Measurements from ENCODE around the gene R3HCC1L.

The R3HCC1L gene

GRCh38 chr10:98262571-98262970, 128.1 kb downstream of the R3HCC1L start:
- H3K9ac ChIP-seq (ENCODE audit: low read depth, low read length) = no peak overlapping the region
- no peaks in the 10 kb centered on the region for H3K36me3 ChIP-seq (ENCODE audit: insufficient read depth, low read length)
- H3K4me2 ChIP-seq (ENCODE audit: low read length) = no peak overlapping the region
- peaks cover 22% of the 10 kb centered on the region for H3K4me1 ChIP-seq (ENCODE audit: control insufficient read depth, insufficient read depth, low read length)
- no peaks in the 10 kb centered on the region for H3K27me3 ChIP-seq (ENCODE audit: control insufficient read depth, insufficient read depth, low read length)
- H3K4me3 ChIP-seq (ENCODE audit: low read length) = no peak overlapping the region
- no peaks in the 10 kb centered on the region for H3K9me3 ChIP-seq (replicated peaks; ENCODE audit: low read length)

- Histone ChIP-seq H3K4me2 (ENCODE audit: low read length) (no peak overlapping the region), H3K4me3 (ENCODE audit: low read length) (no peak overlapping the region), H3K9ac (ENCODE audit: low read depth, low read length) (no peak overlapping the region), H3K36me3 (ENCODE audit: insufficient read depth, low read length) (no peaks in the 10 kb centered on the region), H3K9me3 (replicated peaks; ENCODE audit: low read length) (no peaks in the 10 kb centered on the region), H3K4me1 (ENCODE audit: control insufficient read depth, insufficient read depth, low read length) (peaks cover 26% of the 10 kb centered on the region), H3K27me3 (ENCODE audit: control insufficient read depth, insufficient read depth, low read length) (no peaks in the 10 kb centered on the region)
Measured at GRCh38 chr10:98263088-98263487, 128.6 kb downstream of the R3HCC1L start.

GRCh38 chr10:98264378-98265065, 130.1 kb downstream of the R3HCC1L start:
- Histone ChIP-seq H3K4me2 (ENCODE audit: low read length) (no peak overlapping the region), H3K9me3 (replicated peaks; ENCODE audit: low read length) (no peaks in the 10 kb centered on the region), H3K4me3 (ENCODE audit: low read length) (no peak overlapping the region), H3K27me3 (ENCODE audit: control insufficient read depth, insufficient read depth, low read length) (no peaks in the 10 kb centered on the region), H3K9ac (ENCODE audit: low read depth, low read length) (no peak overlapping the region), H3K4me1 (ENCODE audit: control insufficient read depth, insufficient read depth, low read length) (peaks cover 38% of the 10 kb centered on the region), H3K36me3 (ENCODE audit: insufficient read depth, low read length) (no peaks in the 10 kb centered on the region)

GRCh38 chr10:98265403-98266378, 131.2 kb downstream of the R3HCC1L start:
- no peaks in the 10 kb centered on the region for H3K9me3 ChIP-seq (replicated peaks; ENCODE audit: low read length)
- peaks cover 3% of the 10 kb centered on the region for H3K27me3 ChIP-seq (ENCODE audit: control insufficient read depth, insufficient read depth, low read length)
- no peak overlapping the region for H3K4me3 ChIP-seq (ENCODE audit: low read length)
- no peaks in the 10 kb centered on the region for H3K36me3 ChIP-seq (ENCODE audit: insufficient read depth, low read length)
- no peak overlapping the region for H3K4me2 ChIP-seq (ENCODE audit: low read length)
- peaks cover 43% of the 10 kb centered on the region for H3K4me1 ChIP-seq (ENCODE audit: control insufficient read depth, insufficient read depth, low read length)
- no peak overlapping the region for H3K9ac ChIP-seq (ENCODE audit: low read depth, low read length)

- Histone ChIP-seq H3K36me3 (ENCODE audit: insufficient read depth, low read length) (no peaks in the 10 kb centered on the region), H3K9ac (ENCODE audit: low read depth, low read length) (no peak overlapping the region), H3K4me3 (ENCODE audit: low read length) (no peak overlapping the region), H3K9me3 (replicated peaks; ENCODE audit: low read length) (no peaks in the 10 kb centered on the region), H3K4me1 (ENCODE audit: control insufficient read depth, insufficient read depth, low read length) (peaks cover 43% of the 10 kb centered on the region), H3K27me3 (ENCODE audit: control insufficient read depth, insufficient read depth, low read length) (peaks cover 3% of the 10 kb centered on the region), H3K4me2 (ENCODE audit: low read length) (peak overlapping the region; percentile 31)
Measured at GRCh38 chr10:98266647-98267046, 132.2 kb downstream of the R3HCC1L start.

- H3K4me1 ChIP-seq (ENCODE audit: control insufficient read depth, insufficient read depth, low read length) = peaks cover 43% of the 10 kb centered on the region
- peak overlapping the region; percentile 64 for H3K4me3 ChIP-seq (ENCODE audit: low read length)
- no peaks in the 10 kb centered on the region for H3K36me3 ChIP-seq (ENCODE audit: insufficient read depth, low read length)
- H3K4me2 ChIP-seq (ENCODE audit: low read length) = peak overlapping the region; percentile 73
- peaks cover 3% of the 10 kb centered on the region for H3K27me3 ChIP-seq (ENCODE audit: control insufficient read depth, insufficient read depth, low read length)
- H3K9me3 ChIP-seq (replicated peaks; ENCODE audit: low read length) = no peaks in the 10 kb centered on the region
- H3K9ac ChIP-seq (ENCODE audit: low read depth, low read length) = peak overlapping the region; percentile 82
Measured at GRCh38 chr10:98267069-98267893, 132.8 kb downstream of the R3HCC1L start.

- Histone ChIP-seq H3K4me3 (ENCODE audit: low read length) (peak within 1 kb of the TSS; percentile 70), H3K36me3 (ENCODE audit: insufficient read depth, low read length) (no peaks in the 10 kb centered on the region), H3K4me2 (ENCODE audit: low read length) (peak within 1 kb of the TSS; percentile 92), H3K9me3 (replicated peaks; ENCODE audit: low read length) (no peaks in the 10 kb centered on the region), H3K9ac (ENCODE audit: low read depth, low read length) (peak within 1 kb of the TSS; percentile 82), H3K27me3 (ENCODE audit: control insufficient read depth, insufficient read depth, low read length) (peaks cover 8% of the 10 kb centered on the region), H3K4me1 (ENCODE audit: control insufficient read depth, insufficient read depth, low read length) (peaks cover 43% of the 10 kb centered on the region)
Measured at GRCh38 chr10:98267894-98268693, 133.6 kb downstream of the R3HCC1L start, which contains the start of gene LOXL4. LOXL4 (minus strand) TSS chr10:98268194; CDS start chr10:98263019, 5,175 bp downstream.

- H3K4me3 ChIP-seq (ENCODE audit: low read length) = peak overlapping the region; percentile 70
Measured at GRCh38 chr10:98268694-98269431, 134.4 kb downstream of the R3HCC1L start.

GRCh38 chr10:98269435-98269912, 135.0 kb downstream of the R3HCC1L start:
- peak overlapping the region; percentile 92 for H3K4me2 ChIP-seq (ENCODE audit: low read length)
- peak overlapping the region; percentile 70 for H3K4me3 ChIP-seq (ENCODE audit: low read length)
- H3K27me3 ChIP-seq (ENCODE audit: control insufficient read depth, insufficient read depth, low read length) = peaks cover 11% of the 10 kb centered on the region
- no peaks in the 10 kb centered on the region for H3K9me3 ChIP-seq (replicated peaks; ENCODE audit: low read length)
- peak overlapping the region; percentile 76 for H3K9ac ChIP-seq (ENCODE audit: low read depth, low read length)
- no peaks in the 10 kb centered on the region for H3K36me3 ChIP-seq (ENCODE audit: insufficient read depth, low read length)
- H3K4me1 ChIP-seq (ENCODE audit: control insufficient read depth, insufficient read depth, low read length) = peaks cover 43% of the 10 kb centered on the region

More at GRCh38 chr10:98268694-98269431, 134.4 kb downstream of the R3HCC1L start:
- H3K4me1 ChIP-seq (ENCODE audit: control insufficient read depth, insufficient read depth, low read length) = peaks cover 43% of the 10 kb centered on the region
- H3K9me3 ChIP-seq (replicated peaks; ENCODE audit: low read length) = no peaks in the 10 kb centered on the region
- H3K27me3 ChIP-seq (ENCODE audit: control insufficient read depth, insufficient read depth, low read length) = peaks cover 11% of the 10 kb centered on the region
- peak overlapping the region; percentile 76 for H3K9ac ChIP-seq (ENCODE audit: low read depth, low read length)
- peak overlapping the region; percentile 92 for H3K4me2 ChIP-seq (ENCODE audit: low read length)
- H3K36me3 ChIP-seq (ENCODE audit: insufficient read depth, low read length) = no peaks in the 10 kb centered on the region
